Measurements from ENCODE around the gene COA1.
"Not testable (repeated sequence)": the region's sequence is repeated elsewhere in the genome, so short reads cannot be mapped to it uniquely, and the experiment has no call there.

GRCh38 chr7:43775255-43775654 lies 45.9 kb upstream of the COA1 start:
- TF ChIP-seq POLR2AphosphoS5, CTCF, POLR2A (IDR thresholded peaks at IDR 0.05): not testable (repeated sequence)

Measured in upper lobe of left lung (tissue), 4 donors.